T-cell (primary cell): Measurements from ENCODE around the gene SNX33. TPM values are rescaled to one million over a fixed set of nuclear protein-coding genes. Genes with fewer than 3 reads are reported as not detected.
A peak's percentile ranks its signal among the peaks of the same experiment; 100 is the strongest.
"Not testable (repeated sequence)": the region's sequence is repeated elsewhere in the genome, so short reads cannot be mapped to it uniquely, and the experiment has no call there.

Source experiments
- ATAC-seq, 4 experiments: fragments of 200-7000 bp in 3 of 4; fragments of 150-1000 bp in 1 of 4; cut with Tn5 transposase; replicated peaks in 1 of 4; 1 replicate in 3 of 4; 2 replicates in 1 of 4; pipeline ENCODE4 v1.10.0; 2021; ENCODE audit warnings: moderate library complexity in 3 of 4, mild to moderate bottlenecking in 2 of 4, moderate number of reproducible peaks in 1 of 4
- CTCF ChIA-PET, 2 donors: fragments of 300-600 bp; sonication (Branson Sonifier 250); formaldehyde crosslinking; loops; one replicate each; lab custom pipeline; 2022; ENCODE audit warnings: antibody characterized with exemption in 2 of 2; lab: Charles Lee
- POLR2A ChIA-PET, 2 donors: fragments of 300-600 bp; sonication (Branson Sonifier 250); formaldehyde crosslinking; loops; one replicate each; lab custom pipeline; 2022; ENCODE audit warnings: antibody characterized with exemption in 2 of 2; lab: Charles Lee
- DNase-seq, 35 experiments: peaks; one replicate each; pipeline versions ENCODE4 v3.0.0 to v3.0.0-alpha.2; 2013 to 2023
- H3K27ac ChIP-seq: one replicate; pipeline ENCODE4 v1.5.1; 2013; ENCODE audit warnings: low read length
- H3K27me3 ChIP-seq, 2 experiments: replicated peaks in 1 of 2; 1 replicate in 1 of 2; 2 replicates in 1 of 2; pipeline versions ENCODE4 v1.6.1 to v1.7.0; 2013; ENCODE audit warnings: low read length in 1 of 2, mixed read lengths in 1 of 2; ENCODE audit not compliant: control insufficient read depth in 2 of 2, insufficient read depth in 2 of 2; ENCODE audit errors: extremely low read depth in 1 of 2
- H3K36me3 ChIP-seq, 2 donors: 1 replicate in 1 of 2; 2 replicates in 1 of 2; pipeline versions ENCODE4 v1.6.1 to v1.7.0; 2013; ENCODE audit warnings: low read length in 1 of 2; ENCODE audit not compliant: control insufficient read depth in 2 of 2, insufficient read depth in 1 of 2; ENCODE audit errors: extremely low read depth in 1 of 2
- H3K4me1 ChIP-seq, 2 experiments: 1 replicate in 1 of 2; 2 replicates in 1 of 2; pipeline versions ENCODE4 v1.6.1 to v1.7.0; 2013; ENCODE audit warnings: low read length in 2 of 2, mixed read lengths in 1 of 2; ENCODE audit not compliant: insufficient read depth in 2 of 2, control insufficient read depth in 1 of 2; ENCODE audit errors: extremely low read depth in 1 of 2
- H3K4me3 ChIP-seq, 2 donors: 1 replicate in 1 of 2; 2 replicates in 1 of 2; pipeline versions ENCODE4 v1.5.1 to v1.7.0; 2013; ENCODE audit warnings: mild to moderate bottlenecking in 2 of 2, low read length in 1 of 2, moderate library complexity in 1 of 2; ENCODE audit not compliant: control insufficient read depth in 1 of 2; ENCODE audit errors: extremely low read depth in 1 of 2
- H3K9me3 ChIP-seq: 2 replicates; pipeline ENCODE4 v1.7.0; 2013
- H3K27ac Mint-ChIP-seq, 2 donors: one replicate each; pipeline ENCODE4 v1.8.0; 2020 to 2021; ENCODE audit warnings: mild to moderate bottlenecking in 2 of 2, mixed read lengths in 2 of 2
- H3K27me3 Mint-ChIP-seq, 2 donors: one replicate each; pipeline ENCODE4 v1.8.0; 2021 to 2022; ENCODE audit warnings: mixed read lengths in 2 of 2
- H3K36me3 Mint-ChIP-seq: one replicate; pipeline ENCODE4 v1.8.0; 2021; ENCODE audit warnings: mixed read lengths
- H3K4me1 Mint-ChIP-seq, 3 donors: one replicate each; pipeline ENCODE4 v1.8.0; 2020 to 2022; ENCODE audit warnings: mixed read lengths in 3 of 3, mild to moderate bottlenecking in 1 of 3
- H3K4me3 Mint-ChIP-seq, 3 donors: one replicate each; pipeline ENCODE4 v1.8.0; 2020 to 2022; ENCODE audit warnings: mild to moderate bottlenecking in 3 of 3, mixed read lengths in 3 of 3, moderate library complexity in 3 of 3
- H3K9me3 Mint-ChIP-seq, 3 donors: one replicate each; pipeline ENCODE4 v1.8.0; 2020 to 2022; ENCODE audit warnings: mixed read lengths in 3 of 3
- WGBS: methylation state at CpG from one replicate; pipeline ENCODE4 v1.1.5; 2013; ENCODE audit warnings: missing lambda C conversion rate; ENCODE audit not compliant: insufficient coverage; 5-methylcytosine and 5-hydroxymethylcytosine counted together
- total RNA-seq, 35 experiments: library from RNA in 6 of 35; stranded (reverse) in 6 of 35; fragments of 120-200 nt in 1 of 35; gene quantifications; one replicate each; pipeline versions ENCODE4 v1.2.1 to v1.2.4 and lab custom pipeline; 2013 to 2026

SNX33 gene
- total RNA-seq, 5 donors from 2014 or later (not counting 1 experiment from before 2014, with no cell fraction given): 1.4 to 3.4 (median 2.5) TPM

DNA sequence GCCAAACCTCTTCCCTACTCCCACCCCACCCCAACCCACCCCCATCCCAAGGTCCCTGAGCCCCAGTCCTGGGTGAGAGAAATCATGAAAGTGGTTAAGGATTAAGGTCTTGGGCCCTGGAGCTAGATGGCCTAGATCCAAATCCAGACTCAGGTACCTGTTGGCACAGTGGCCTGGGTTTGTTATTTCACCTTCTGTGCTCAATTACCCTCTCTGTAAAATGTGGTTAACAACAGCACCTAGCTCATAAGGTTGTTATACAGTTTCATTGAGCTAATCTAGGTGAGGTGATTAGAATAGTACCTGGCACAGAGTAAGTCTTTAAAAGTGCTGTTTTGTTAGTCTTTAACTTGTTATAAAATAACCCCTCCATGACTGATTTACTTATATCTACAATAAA is 15.8 kb upstream of the SNX33 start:
- Histone ChIP-seq H3K27ac (no peak overlapping the region), H3K4me1 (peaks cover 3 to 12% of the 10 kb centered on the region in 2 experiments), H3K4me3 (no peak overlapping the region), H3K9me3 (no peaks in the 10 kb centered on the region), H3K36me3 (peaks cover 0 to under 1% of the 10 kb centered on the region in 2 donors), H3K27me3 (no peaks in the 10 kb centered on the region)
- ChIA-PET POLR2A (no interaction called here), CTCF (interaction anchor here (0.7 kb wide), 3 partner anchors 82 to 864 kb away, joined by 3 to 4 read pairs (median 3); no protein-coding TSS in a partner anchor)
- Mint-ChIP-seq H3K27me3 (no peaks in the 10 kb centered on the region), H3K36me3 (no peaks in the 10 kb centered on the region), H3K4me3 (no peak overlapping the region), H3K9me3 (no peaks in the 10 kb centered on the region), H3K4me1 (peaks cover 4 to 7% (median 6%) of the 10 kb centered on the region in 3 donors), H3K27ac (no peak overlapping the region)
- ATAC-seq (no peak), DNase-seq (no peak)

DNA sequence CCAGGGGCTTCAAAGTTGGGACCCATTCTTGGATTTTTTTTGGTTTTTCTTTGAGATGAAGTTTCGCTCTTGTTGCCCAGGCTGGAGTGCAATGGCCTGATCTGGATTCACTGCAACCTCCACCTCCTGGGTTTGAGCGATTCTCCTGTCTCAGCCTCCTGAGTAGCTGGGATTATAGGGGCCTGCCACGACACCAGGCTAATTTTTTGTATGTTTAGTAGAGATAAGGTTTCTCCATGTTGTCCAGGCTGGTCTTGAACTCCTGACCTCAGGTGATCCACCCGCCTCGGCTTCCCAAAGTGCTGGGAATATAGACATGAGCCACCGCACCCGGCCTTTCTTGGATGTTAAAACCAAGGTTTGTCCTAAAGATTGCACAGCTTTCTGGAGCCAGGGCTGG is 13.8 kb upstream of the SNX33 start:
- H3K27ac Mint-ChIP-seq, H3K4me3 ChIP-seq, DNase-seq, H3K9me3 Mint-ChIP-seq, H3K27me3 Mint-ChIP-seq, ATAC-seq, H3K27me3 ChIP-seq, H3K9me3 ChIP-seq, POLR2A ChIA-PET, H3K4me3 Mint-ChIP-seq, CTCF ChIA-PET, H3K36me3 Mint-ChIP-seq, H3K27ac ChIP-seq: not testable (repeated sequence)
- H3K4me1 Mint-ChIP-seq: peaks cover 24 to 26% (median 26%) of the 10 kb centered on the region in 3 donors
- WGBS: 97% methylated on average over 5 of the region's 7 CpGs
- Histone ChIP-seq H3K36me3 (peaks cover 3 to 16% of the 10 kb centered on the region in 2 donors), H3K4me1 (peaks cover 16 to 32% of the 10 kb centered on the region in 2 experiments)

DNA sequence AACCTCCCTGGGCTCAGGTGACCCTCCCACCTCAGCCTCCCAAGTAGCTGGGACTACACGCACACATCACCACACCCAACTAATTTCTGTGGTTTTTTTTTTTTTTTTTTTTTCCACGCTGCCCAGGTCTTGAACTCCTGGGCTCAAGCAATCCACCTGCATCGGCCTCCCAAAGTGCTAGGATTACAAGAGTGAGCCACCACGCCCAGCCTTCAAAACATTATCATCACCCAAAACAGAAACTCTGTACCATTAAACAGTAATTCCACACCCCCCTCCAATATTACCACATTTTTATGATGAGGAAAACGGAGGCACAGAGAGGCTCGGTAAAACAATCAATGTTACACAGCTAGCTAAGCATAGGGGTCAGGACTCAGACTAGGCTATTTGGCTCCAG is 11.7 kb upstream of the SNX33 start:
- CTCF ChIA-PET: interaction anchor here (0.6 to 0.9 kb wide), 3 partner anchors 10 to 204 kb away, joined by 3 to 6 read pairs (median 4); partner anchors contain the start of gene SNUPN (in 1 of the 2)
- H3K27ac Mint-ChIP-seq: no peak overlapping the region
- POLR2A ChIA-PET: interaction anchor here in 1 of 2 donors (0.5 to 0.6 kb wide), 3 partner anchors 185 to 254 kb away, joined by 5 to 12 read pairs (median 9); partner anchors contain the start of gene SIN3A
- H3K36me3 Mint-ChIP-seq: peaks cover 9% of the 10 kb centered on the region
- H3K27me3 ChIP-seq: no peaks in the 10 kb centered on the region
- peaks cover 3 to 16% of the 10 kb centered on the region in 2 donors for H3K36me3 ChIP-seq
- DNase-seq: no peak
- no peaks in the 10 kb centered on the region for H3K9me3 Mint-ChIP-seq
- H3K27me3 Mint-ChIP-seq: no peaks in the 10 kb centered on the region
- H3K27ac ChIP-seq: no peak overlapping the region
- peaks cover 34 to 39% (median 34%) of the 10 kb centered on the region in 3 donors for H3K4me1 Mint-ChIP-seq
- H3K4me3 ChIP-seq: no peak overlapping the region
- WGBS: 100% methylated on average over 2 of the region's 6 CpGs
- no peaks in the 10 kb centered on the region for H3K9me3 ChIP-seq
- H3K4me1 ChIP-seq: peaks cover 24 to 47% of the 10 kb centered on the region in 2 experiments
- H3K4me3 Mint-ChIP-seq: no peak overlapping the region
- no peak for ATAC-seq

GRCh38 chr15:75637245-75638009 is 10.3 kb upstream of the SNX33 start:
- H3K4me3 Mint-ChIP-seq: peak overlapping the region in 2 of 3 donors; percentile 91 to 93

GRCh38 chr15:75639191-75639708 is 8.5 kb upstream of the SNX33 start:
- ChIA-PET POLR2A (interaction anchor here (0.5 to 1.6 kb wide), 7 partner anchors 13 to 188 kb away, joined by 3 to 11 read pairs (median 4); partner anchors contain the start of genes SIN3A (in 2 of the 2) and SNUPN (in 1 of the 2)), CTCF (interaction anchor here in 1 of 2 donors (0.7 to 3.4 kb wide), 13 partner anchors 8 to 271 kb away, joined by 3 to 28 read pairs (median 7); partner anchors contain the start of genes MAN2C1, SIN3A, SNUPN and SNX33)
- Mint-ChIP-seq H3K36me3 (peaks cover 9% of the 10 kb centered on the region), H3K27me3 (no peaks in the 10 kb centered on the region), H3K4me1 (peaks cover 38 to 47% (median 39%) of the 10 kb centered on the region in 3 donors), H3K4me3 (peak overlapping the region; percentile 91 to 93 (median 91)), H3K27ac (peak overlapping the region; percentile 94 to 95), H3K9me3 (no peaks in the 10 kb centered on the region)
- no peaks in the 10 kb centered on the region for H3K27me3 ChIP-seq
- DNase-seq (peak in 1 of 35 experiments; percentile 58), ATAC-seq (no peak)
- peaks cover 26 to 54% of the 10 kb centered on the region in 2 experiments for H3K4me1 ChIP-seq
- peak overlapping the region; percentile 81 for H3K27ac ChIP-seq
- peak overlapping the region; percentile 86 for H3K4me3 ChIP-seq
- WGBS: 0% methylated on average over 14 of the region's 16 CpGs
- H3K36me3 ChIP-seq: peaks cover 3 to 16% of the 10 kb centered on the region in 2 donors
- H3K9me3 ChIP-seq: no peaks in the 10 kb centered on the region

More at GRCh38 chr15:75637245-75638009, 10.3 kb upstream of the SNX33 start:
- WGBS: 84% methylated on average over 2 of the region's 4 CpGs
- ChIA-PET CTCF (interaction anchor here in 1 of 2 donors (0.5 to 1.4 kb wide), 3 partner anchors 12 to 185 kb away, joined by 3 read pairs; partner anchors contain the start of gene SNUPN), POLR2A (interaction anchor here in 1 of 2 donors (1.5 kb wide), 1 partner anchor 12 kb away, joined by 5 read pairs; the partner anchor contains the start of gene SNUPN)
- Histone ChIP-seq H3K4me1 (peaks cover 26 to 54% of the 10 kb centered on the region in 2 experiments), H3K27ac (no peak overlapping the region), H3K4me3 (no peak overlapping the region), H3K36me3 (peaks cover 3 to 16% of the 10 kb centered on the region in 2 donors), H3K27me3 (no peaks in the 10 kb centered on the region), H3K9me3 (no peaks in the 10 kb centered on the region)
- ATAC-seq: no peak
- no peak for DNase-seq
- Mint-ChIP-seq H3K36me3 (peaks cover 9% of the 10 kb centered on the region), H3K27ac (peak overlapping the region in 1 of 2 donors; percentile 13), H3K9me3 (no peaks in the 10 kb centered on the region), H3K4me1 (peaks cover 38 to 47% (median 39%) of the 10 kb centered on the region in 3 donors), H3K27me3 (no peaks in the 10 kb centered on the region)
